ENCODE data around the gene FYB1.

FYB1 gene

DNA sequence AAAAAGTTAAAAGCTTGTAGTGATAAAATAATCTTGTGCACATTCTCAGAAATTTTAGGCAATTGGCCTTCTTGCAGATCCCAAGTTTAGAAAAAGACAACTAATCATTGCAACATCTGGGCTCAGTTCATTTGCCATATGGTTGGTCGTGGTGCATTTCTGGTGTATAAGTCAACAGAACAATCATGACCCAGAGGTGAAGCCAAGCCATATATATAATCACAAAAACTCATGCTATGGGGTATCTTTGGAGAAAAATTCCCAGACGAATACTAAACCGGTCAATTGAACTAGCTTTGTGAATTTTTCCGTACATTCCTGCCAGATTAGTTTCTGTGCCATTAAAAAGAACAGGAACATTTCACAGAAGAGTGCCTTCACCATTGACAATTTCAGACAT, 50.3 kb downstream of the FYB1 start:
- no peak for DNase-seq
- in situ Hi-C loops (cut with MboI; ENCODE audit: low pct_unique_long_range_greater_than_20kb, low sequenced_read_pairs) = no loop called here

DNA sequence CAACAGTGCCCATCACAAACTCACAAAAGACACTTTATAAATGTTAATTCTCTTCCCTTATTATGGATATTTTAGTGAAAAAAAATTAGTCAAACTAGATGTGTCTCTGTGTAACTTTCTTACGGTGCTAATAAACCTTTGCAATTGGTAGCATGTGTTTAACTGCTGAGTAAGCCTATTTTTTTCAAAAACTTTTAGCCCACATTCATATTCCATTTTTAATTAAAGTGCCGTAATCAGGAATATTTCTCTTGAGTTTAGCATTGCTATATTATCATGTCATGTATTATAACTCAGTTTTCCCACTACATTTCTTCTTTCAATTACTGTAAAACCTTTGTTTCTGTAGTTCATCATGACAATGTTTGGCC, 51.4 kb downstream of the FYB1 start:
- in situ Hi-C loops (cut with MboI; ENCODE audit: low pct_unique_long_range_greater_than_20kb, low sequenced_read_pairs) = no loop called here
- no peak for DNase-seq

DNA sequence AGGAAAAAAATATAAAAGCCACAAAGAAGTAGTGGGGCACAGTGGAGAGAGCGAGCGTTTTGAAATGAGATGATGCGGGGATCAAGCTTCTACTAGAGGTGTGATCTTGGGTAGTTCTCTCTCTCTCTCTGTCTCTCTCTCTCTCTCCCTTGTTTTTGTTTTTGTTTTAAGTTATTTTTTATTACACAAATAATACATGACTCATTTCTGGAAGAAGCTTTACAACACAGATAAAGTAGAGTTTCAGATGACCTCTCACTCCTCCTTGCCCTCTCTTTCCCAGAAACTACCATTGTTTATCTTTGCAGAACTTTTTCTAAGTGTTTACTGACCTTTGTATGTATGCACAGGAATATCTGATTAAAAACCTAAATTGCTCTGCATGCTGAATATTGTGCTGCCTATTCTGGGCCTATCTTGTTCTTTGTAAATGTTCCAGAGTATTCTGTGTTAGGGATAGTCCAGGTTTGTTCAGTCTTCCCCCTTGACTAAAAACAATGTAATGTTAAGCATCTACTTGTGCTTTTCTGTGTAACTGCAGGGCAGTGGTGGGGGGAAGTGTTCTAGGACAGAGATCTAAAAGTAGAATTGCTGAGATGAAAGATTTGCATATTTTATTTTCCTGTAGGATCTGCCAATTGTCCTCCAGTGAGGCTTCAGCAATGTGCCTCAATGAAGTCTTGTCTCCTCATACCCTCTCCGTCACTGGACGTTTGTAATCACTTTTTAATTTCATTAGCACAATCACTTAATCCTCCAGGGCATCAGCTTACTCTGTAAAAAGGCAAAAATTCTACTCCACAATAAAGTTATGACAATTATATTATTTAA, 52.0 kb downstream of the FYB1 start:
- DNase-seq = no peak
- in situ Hi-C loops (cut with MboI; ENCODE audit: low pct_unique_long_range_greater_than_20kb, low sequenced_read_pairs) = no loop called here

DNA sequence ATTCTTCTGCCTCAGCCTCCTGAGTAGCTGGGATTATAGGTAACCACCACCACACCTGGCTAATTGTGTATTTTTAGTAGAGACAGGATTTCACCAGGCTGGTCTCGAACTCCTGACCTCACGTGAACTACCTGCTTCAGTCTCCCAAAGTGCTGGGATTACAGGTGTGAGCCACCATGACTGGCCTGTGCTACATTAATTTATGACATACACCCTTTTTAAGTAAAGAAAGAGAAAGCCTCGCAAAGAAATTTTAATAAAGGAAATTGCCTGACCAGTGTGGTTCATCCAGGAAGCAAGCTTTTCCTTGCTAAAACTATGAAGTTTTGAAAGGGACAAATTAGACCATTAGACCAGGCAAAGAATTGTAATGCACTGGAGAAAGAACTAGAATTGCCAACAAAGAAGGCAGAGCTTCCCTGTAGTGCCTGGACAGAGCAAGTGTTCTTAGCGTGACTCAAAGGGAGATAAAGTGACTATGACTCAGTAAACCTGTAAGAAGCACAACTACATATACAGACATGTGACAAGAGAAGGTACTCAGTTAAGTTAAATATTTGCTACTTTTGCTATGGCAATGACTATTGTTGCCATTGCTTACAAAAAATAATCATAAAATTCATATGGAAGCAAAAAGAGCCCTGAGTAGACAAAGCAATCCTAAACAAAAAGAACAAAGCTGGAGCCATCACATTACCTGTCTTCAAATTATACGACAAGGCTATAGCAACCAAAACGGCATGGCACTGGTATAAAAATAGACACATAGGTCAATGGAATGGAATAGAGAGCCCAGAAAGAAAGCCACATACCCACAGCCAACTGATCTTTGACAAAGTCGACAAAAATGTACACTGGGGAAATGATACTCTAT, 54.6 kb downstream of the FYB1 start:
- in situ Hi-C loops (cut with MboI; ENCODE audit: low pct_unique_long_range_greater_than_20kb, low sequenced_read_pairs) = no loop called here
- no peak for DNase-seq

DNA sequence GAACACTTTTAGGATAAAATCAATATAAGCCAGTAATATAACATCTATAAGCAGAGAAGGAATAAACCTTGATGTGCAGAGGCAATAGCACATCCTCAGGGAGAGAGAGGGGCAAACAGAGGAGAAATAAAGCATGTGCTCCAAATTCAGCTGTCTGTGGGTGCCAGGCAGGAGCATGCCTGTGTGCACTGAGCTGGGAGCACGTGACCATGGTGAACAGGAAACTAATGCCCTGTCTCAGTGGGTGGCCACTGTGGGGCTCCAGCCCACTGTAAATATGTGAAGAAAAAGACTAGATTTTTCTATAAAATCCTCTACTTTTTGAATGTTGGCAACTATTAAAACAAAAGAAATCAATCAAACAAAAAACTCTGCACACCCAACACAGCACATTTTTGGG, 55.3 kb downstream of the FYB1 start:
- DNase-seq = peak; percentile 31

DNA sequence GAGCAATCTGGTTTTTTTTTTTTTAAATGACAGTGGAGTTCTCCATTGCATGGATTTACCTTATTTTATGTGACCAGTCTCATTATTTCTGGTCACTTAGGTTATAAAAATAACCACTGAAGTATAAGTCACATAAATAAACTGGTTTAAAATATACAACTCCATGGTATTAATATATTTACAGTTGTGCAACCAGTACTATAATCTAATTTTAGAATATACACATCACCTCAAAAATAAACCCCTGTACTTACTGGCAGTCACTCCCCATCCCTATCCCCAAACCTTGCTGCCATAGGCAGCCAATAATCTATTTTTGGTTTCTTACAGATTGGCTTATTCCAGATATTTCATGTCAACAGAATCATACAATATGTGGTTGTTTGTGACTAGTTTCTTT, 57.8 kb downstream of the FYB1 start:
- no peak for DNase-seq
- in situ Hi-C loops (cut with MboI; ENCODE audit: low pct_unique_long_range_greater_than_20kb, low sequenced_read_pairs) = no loop called here

More for the DNA sequence above, 55.3 kb downstream of the FYB1 start:
- in situ Hi-C loops (cut with MboI; ENCODE audit: low pct_unique_long_range_greater_than_20kb, low sequenced_read_pairs) = no loop called here

DNA sequence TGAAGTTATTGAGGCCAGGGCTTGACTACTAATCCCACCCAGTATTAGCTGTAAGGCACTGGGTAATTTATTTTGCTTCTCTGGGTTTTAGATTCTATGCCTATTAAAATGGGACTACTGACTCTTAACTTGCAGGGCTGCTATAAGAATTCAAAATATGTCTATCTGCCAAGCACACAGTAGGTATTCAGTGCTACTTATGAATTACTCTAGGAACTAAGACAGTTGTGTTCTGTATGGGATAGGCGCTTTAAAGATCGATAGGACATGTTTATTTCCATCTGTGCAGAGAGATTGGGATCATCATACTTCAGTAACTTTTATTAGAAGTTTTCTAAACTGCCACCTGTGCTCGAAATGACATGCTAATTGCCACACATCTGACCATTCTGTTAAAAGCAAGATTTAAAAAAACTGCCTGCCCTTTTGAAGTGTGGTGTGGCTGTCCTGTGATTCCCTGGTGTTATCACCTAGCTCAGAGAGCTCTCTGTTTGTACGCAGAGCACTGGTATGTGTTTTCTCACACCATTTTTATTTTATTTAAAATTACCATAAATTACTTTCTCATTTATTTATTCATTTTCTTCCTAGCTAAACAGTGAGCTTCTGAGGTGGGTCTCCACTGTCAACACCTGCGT, 58.7 kb downstream of the FYB1 start:
- DNase-seq = no peak
- in situ Hi-C loops (cut with MboI; ENCODE audit: low pct_unique_long_range_greater_than_20kb, low sequenced_read_pairs) = no loop called here

DNA sequence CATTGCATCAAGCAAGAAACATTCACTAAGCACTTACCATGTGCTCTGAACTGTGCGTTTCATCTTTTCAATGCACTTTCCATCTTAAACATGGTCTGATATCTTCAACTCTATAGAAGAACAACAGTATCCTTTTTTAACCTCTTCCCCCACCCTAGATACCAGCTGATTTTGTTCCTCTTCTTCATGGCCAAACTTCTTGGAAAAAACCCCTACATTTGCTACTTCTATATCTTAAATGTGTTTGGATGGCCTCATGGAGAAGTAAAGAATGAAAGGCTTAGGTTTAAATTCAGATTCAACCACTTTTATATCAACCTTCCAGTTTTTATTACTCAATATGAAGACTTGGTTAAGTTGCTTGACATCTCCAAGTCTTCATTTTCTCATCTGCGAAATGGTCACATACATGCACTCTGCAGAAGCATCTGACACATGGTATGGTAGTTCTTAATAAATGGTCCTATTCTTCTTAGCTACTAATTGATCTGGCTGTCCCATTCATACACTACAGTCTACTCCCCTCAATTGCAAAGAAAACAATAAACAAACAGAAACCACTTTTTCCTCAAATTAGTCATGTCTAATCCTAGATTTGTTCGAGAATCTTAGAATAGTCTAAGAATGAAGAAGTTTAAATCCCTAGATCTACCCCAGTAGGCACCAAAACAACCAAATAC, 59.4 kb downstream of the FYB1 start:
- DNase-seq = no peak
- in situ Hi-C loops (cut with MboI; ENCODE audit: low pct_unique_long_range_greater_than_20kb, low sequenced_read_pairs) = no loop called here

DNA sequence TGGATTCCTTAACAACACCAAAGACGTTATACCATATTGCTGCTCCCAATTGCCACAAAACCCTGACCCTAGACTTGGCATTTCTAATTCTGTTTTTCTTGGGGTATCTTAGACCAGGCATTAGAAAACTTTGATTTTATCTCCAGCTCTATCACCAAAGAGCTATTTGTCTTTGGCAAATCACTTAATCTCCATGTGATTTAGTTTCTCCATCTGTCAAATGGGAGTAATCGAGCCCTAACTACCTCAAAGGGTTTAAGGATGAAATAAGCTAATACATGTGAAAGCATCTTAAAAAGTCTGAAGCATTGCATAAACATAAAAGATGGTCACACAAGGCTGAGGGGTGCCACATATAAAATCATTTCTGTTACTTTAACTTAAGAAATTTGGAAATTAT, 60.6 kb downstream of the FYB1 start:
- in situ Hi-C loops (cut with MboI; ENCODE audit: low pct_unique_long_range_greater_than_20kb, low sequenced_read_pairs) = no loop called here
- no peak for DNase-seq

DNA sequence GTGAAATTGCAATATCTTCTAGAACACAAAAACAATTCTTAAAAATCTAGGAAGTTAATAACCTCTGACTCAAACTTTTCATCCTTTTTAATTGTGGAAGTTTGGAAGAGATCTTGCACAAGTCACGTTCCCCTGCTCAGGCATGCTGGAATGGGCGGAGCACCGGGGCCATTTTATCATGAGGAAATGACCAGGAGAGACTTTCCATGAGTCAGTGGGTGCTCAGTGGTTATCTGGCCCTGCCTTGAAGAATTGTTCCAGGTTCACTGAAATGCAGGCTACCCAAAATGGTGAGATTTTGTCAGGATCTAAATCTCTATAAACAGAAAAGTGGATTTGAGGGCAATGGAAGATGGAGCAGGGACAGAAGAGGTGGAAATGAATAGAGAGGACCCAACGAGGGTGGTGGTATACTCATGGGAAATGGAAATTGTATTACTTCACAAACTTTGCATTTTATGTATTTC, 61.2 kb downstream of the FYB1 start:
- in situ Hi-C loops (cut with MboI; ENCODE audit: low pct_unique_long_range_greater_than_20kb, low sequenced_read_pairs) = no loop called here
- DNase-seq = no peak

DNA sequence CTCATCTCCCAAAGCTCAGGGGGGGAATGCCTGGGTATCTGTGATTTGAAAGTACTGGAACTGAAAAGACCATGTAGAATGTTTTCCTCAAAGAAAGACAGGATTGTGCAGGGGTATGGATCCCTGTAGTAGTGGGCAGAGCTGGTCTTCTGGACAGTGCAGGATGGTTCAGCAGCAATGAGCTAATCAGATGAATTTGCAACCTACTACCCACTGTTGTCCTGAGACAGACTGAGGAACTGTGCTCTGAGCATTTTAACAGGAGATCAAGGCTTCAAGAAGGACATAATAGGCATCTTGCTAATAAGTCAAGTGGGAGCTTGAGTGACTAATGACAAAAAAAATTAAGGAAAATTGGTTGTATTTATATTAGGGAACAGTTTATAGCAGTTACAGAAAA, 61.7 kb downstream of the FYB1 start:
- in situ Hi-C loops (cut with MboI; ENCODE audit: low pct_unique_long_range_greater_than_20kb, low sequenced_read_pairs) = no loop called here
- no peak for DNase-seq

DNA sequence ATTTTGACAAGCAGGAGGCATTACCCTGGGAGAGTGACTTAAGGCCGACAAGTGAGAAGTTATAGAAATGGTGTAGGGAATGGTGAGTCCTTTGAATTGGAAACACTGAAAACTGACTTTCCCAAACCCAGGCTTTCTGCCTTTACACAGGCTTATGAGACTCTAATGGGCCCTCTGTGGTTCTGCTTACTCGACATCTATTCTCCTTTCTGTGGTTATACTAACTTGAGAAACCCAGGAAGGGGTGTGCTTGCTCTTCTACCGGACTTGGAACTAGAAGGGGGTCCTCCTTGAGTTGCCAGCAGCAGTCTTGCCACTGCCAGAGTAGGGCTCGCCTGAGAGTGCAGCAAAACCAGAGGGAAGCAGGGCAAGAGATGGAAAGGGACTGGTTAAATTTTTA, 63.3 kb downstream of the FYB1 start:
- in situ Hi-C loops (cut with MboI; ENCODE audit: low pct_unique_long_range_greater_than_20kb, low sequenced_read_pairs) = no loop called here
- no peak for DNase-seq

DNA sequence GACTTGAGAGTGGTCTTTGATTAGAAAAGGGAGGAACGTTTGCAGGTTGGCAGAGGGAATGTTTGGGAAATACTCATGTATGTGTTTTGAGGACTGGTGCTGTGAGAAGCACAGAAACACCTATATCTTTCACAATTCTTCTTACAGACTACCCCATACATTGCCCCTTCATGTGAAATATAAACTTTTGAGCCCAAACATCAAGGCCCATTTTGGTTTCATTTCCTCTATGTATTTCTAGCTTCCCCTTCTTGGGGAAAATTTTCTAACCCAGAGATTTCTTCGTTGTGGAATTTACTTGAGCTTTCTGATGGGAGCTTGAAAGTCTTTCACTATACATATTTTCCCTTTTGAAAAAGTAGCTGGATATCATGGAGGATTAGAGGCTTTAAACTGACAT, 67.6 kb downstream of the FYB1 start:
- DNase-seq = no peak
- in situ Hi-C loops (cut with MboI; ENCODE audit: low pct_unique_long_range_greater_than_20kb, low sequenced_read_pairs) = no loop called here

DNA sequence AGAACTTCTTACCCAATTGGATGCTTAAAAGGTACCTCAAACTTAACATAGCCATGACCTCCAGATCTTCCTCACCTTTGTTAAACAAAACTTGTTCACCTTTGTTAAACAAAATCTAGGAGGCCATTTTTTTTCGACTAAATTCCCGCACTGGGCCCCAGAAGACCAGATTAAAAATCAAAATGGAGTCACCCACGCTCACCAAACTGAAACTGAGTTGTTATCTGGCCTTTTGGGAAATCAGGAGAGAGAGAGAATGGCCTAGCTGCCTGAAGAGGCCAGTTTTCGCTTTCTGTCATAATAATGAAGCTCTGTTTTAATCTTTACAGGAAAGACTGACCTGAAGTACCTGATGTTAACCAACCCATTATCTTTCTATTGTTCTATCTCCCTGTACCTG, 69.4 kb downstream of the FYB1 start:
- in situ Hi-C loops (cut with MboI; ENCODE audit: low pct_unique_long_range_greater_than_20kb, low sequenced_read_pairs) = no loop called here
- DNase-seq = no peak

DNA sequence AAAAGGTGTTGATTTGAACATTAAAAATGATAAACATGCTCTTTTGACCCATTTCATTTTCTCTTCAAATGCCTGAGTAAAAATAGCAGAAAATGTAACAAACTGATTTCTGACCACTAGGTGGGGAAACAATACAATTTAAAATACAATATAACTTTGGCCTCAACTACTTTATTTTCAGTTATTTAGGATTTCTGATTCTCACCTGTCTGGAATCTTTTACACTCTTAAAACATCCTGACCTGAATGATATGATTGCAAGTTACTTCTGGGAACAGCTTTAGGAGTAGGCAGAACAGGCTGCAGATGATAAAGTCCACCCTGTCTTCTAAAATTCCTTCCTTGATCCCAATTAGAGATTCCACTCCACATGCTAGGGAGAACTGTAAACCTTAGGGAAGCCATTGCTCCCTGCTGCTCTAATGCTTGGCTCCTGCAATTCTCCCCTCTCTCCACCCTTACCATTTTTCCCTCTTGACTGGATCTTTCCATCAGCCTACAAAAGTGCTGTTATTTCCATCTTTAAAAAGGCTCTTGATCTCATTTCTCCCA, 70.3 kb downstream of the FYB1 start:
- DNase-seq = peak; percentile 59
- in situ Hi-C loops (cut with MboI; ENCODE audit: low pct_unique_long_range_greater_than_20kb, low sequenced_read_pairs) = no loop called here

DNA sequence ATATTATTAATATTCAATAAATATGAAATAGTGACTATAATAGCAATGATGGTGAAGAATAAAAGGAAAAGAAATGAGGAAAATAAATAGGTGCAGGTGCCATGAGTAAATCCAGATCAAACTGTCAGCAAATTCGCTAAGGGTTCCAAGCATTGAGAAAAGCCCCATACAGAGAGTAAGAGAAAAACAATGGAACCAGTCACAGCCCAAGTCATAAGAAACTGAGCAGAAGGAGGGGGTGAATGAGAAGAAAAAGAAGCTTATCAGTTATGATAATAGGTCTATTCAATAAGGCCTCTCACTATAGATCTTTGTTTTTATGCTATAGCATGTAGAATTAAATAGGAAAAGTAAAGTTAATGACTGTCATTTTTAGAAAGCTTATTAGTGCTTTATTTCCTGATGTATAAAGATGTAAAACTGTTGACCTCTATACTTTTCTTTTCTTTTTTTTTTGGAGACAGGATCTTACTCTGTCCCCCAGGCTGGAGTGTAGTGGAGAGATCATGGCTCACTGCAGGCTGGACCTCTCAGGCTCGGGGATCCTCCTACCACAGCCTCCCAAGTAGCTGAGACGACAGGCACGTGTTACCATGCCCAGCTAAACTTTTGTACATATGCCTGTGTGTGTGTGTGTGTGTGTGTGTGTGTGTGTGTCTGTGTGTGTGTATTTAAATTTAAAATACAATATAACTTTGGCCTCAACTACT, 72.4 kb downstream of the FYB1 start:
- no peak for DNase-seq
- in situ Hi-C loops (cut with MboI; ENCODE audit: low pct_unique_long_range_greater_than_20kb, low sequenced_read_pairs) = no loop called here

DNA sequence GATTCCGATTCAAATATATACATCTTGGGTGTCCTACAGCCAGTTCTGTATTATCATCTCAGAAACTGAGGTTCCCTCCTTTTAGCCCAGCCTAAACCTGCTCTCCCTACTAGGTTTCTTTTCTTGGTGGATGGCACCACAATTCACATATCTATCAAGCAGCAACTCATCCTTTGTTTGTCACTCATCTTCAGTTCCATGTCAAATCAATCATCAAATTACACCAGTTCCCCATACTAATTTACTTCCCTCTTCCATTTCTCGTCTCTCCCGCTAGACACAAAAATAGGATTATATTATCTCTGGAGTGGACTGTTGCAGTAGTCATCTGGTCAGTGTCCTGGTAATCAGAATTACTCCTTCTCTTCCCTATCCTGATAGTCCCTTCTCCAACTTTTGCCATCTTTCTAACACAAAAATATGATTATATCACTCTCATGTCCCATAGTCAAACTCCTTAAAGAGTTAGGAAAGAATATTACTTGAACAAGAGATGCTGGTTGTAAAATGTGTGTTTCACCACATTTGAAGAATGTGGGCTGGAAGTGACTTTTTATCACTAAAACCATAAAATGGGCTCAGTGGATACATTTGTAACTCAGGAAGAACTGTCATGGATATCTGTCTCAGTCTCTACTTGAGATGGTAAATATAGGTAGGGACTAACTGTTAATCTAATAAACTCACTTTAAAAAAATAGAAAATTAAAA, 76.1 kb downstream of the FYB1 start:
- DNase-seq = peak; percentile 12
- in situ Hi-C loops (cut with MboI; ENCODE audit: low pct_unique_long_range_greater_than_20kb, low sequenced_read_pairs) = no loop called here

DNA sequence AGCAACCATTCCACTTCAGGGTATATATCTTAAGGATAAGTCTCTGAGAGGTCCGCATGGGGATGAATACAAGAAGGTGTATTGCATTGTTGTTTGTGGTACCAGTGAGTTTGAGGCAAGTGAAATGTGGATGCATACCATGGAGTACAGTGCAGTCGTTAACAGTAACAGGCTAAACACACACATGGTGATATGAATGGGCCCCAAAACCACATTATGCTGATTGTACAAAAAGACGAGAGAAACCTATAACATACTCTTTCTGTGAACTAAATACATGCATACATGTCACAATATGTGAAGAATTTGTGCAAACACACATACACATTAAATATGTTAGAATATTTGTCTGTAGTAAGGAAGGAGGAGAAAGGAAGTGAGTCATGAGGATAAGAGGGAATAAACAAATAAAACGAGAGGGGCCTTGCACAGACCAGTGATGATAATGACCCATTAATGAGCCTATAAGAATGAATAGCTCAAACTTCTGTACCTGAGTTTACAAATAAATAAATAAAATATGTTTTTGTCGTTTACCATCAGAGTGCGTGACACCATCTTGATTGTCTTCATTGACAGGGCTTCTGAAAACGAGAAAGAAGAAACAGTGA, 78.7 kb downstream of the FYB1 start:
- in situ Hi-C loops (cut with MboI; ENCODE audit: low pct_unique_long_range_greater_than_20kb, low sequenced_read_pairs) = no loop called here
- DNase-seq = no peak
